Measurements from ENCODE around the gene ATG2B. TPM values are rescaled to one million over a fixed set of nuclear protein-coding genes. Genes with fewer than 3 reads are reported as not detected.

ATG2B gene
- total RNA-seq, 1 donor from 2014 or later = 25.6 TPM

DNA sequence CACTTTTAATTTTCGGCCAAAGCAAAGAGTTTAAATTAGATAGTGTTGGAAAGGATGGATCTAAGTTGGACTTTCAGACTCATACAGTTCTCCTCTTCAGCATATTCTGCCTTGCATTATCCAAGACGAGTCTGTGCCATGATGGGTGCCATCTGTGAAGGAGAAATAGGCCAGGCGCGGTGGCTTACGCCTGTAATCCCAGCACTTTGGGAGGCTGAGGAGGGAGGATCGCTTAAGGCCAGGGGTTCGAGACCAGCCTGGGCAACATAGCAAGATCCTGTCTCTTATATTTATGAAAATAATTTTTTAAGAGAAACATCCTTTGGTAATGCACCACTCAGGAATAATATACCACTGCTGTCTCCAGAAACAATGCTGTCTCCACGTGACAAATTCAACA, 35.3 kb upstream of the ATG2B start:
- no peaks in the 10 kb centered on the region for H3K36me3 Mint-ChIP-seq
- no peaks in the 10 kb centered on the region for H3K9me3 Mint-ChIP-seq
- no peaks in the 10 kb centered on the region for H3K4me1 Mint-ChIP-seq
- no peak overlapping the region for H3K4me3 Mint-ChIP-seq
- H3K27me3 Mint-ChIP-seq (ENCODE audit: low read depth) = no peaks in the 10 kb centered on the region
- no peak for DNase-seq (ENCODE audit: low spot score in 2 of 2, unreplicated experiment in 2 of 2)
- H3K27ac Mint-ChIP-seq = no peak overlapping the region
- TF ChIP-seq, protein P1, sequence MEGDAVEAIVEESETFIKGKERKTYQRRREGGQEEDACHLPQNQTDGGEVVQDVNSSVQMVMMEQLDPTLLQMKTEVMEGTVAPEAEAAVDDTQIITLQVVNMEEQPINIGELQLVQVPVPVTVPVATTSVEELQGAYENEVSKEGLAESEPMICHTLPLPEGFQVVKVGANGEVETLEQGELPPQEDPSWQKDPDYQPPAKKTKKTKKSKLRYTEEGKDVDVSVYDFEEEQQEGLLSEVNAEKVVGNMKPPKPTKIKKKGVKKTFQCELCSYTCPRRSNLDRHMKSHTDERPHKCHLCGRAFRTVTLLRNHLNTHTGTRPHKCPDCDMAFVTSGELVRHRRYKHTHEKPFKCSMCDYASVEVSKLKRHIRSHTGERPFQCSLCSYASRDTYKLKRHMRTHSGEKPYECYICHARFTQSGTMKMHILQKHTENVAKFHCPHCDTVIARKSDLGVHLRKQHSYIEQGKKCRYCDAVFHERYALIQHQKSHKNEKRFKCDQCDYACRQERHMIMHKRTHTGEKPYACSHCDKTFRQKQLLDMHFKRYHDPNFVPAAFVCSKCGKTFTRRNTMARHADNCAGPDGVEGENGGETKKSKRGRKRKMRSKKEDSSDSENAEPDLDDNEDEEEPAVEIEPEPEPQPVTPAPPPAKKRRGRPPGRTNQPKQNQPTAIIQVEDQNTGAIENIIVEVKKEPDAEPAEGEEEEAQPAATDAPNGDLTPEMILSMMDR (IDR thresholded peaks at IDR 0.05; ENCODE audit: unreplicated experiment) = no peak

DNA sequence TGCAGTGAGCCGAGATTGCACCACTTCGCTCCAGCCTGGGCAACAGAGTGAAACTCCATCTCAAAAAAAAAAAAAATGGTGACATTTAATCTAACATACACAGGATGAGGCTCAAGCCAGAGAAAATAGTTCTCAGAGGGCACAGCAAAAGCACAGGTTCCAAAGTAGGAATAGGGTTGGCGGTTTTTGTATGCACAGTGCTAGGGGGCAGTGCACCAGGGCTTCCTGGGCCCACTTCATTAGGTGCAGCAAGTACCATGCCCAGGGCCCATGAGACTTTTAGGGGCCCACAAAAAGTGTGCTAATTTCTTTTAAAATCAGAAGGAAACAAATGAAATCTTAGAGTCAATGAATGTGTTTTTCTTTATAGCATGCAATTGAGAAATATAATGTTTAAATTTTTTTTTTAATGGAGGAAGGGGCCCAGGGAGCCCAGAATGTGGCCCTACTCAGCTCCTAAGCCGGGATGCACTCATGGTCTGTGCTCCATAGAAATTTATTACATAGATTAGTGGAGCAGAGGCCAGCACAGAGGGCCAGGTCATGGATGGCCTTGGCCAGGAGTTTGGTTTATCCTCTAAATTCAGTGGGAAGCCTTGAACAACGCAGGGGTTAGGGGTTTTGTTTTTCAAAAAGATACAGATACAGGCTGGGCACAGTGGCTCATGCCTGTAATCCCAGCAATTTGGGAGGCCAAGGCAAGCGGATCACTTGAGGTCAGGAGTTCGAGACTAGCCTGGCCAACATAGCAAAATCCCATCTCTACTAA, 31.1 kb upstream of the ATG2B start:
- Mint-ChIP-seq H3K36me3 (no peaks in the 10 kb centered on the region), H3K4me3 (no peak overlapping the region), H3K27me3 (ENCODE audit: low read depth) (peaks cover 14% of the 10 kb centered on the region), H3K9me3 (no peaks in the 10 kb centered on the region), H3K4me1 (peaks cover 11% of the 10 kb centered on the region), H3K27ac (no peak overlapping the region)
- DNase-seq (ENCODE audit: low spot score in 2 of 2, unreplicated experiment in 2 of 2) = no peak
- TF ChIP-seq, protein P1 (IDR thresholded peaks at IDR 0.05; ENCODE audit: unreplicated experiment) = no peak

DNA sequence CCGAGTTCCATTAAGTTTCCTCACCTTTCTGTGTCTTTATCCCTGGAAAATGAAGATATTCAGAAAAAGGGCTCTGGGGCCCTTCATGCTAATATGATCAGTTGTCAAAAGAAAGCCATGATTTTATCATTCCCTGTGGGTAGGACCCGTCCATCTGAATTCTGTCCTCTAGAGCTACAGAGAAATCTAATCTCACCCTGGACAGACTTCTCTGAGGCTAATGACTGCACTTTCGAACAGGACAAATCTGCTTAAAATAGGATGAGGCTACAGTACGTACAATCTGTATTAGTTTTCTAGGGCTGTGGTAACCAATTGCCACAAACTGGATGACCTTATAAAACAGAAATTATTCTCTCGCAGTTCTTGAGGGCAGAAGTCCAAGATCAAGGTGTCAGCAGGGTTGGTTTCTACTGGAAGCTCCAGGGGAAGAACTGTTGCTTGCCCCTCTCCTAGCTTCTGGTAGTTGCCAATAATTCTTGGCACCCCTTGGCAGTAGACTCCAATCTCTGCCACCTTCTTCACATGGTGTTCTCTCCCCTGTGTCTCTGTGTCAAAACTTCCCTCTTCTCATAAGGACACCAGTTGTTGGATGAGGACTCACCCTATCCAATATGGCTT, 30.0 kb upstream of the ATG2B start:
- H3K9me3 Mint-ChIP-seq = no peaks in the 10 kb centered on the region
- peaks cover 11% of the 10 kb centered on the region for H3K4me1 Mint-ChIP-seq
- no peak overlapping the region for H3K27ac Mint-ChIP-seq
- TF ChIP-seq, protein P1 (IDR thresholded peaks at IDR 0.05; ENCODE audit: unreplicated experiment) = no peak
- peak overlapping the region; percentile 74 for H3K4me3 Mint-ChIP-seq
- peaks cover 3% of the 10 kb centered on the region for H3K36me3 Mint-ChIP-seq
- H3K27me3 Mint-ChIP-seq (ENCODE audit: low read depth) = peaks cover 14% of the 10 kb centered on the region
- DNase-seq (ENCODE audit: low spot score in 2 of 2, unreplicated experiment in 2 of 2) = no peak

DNA sequence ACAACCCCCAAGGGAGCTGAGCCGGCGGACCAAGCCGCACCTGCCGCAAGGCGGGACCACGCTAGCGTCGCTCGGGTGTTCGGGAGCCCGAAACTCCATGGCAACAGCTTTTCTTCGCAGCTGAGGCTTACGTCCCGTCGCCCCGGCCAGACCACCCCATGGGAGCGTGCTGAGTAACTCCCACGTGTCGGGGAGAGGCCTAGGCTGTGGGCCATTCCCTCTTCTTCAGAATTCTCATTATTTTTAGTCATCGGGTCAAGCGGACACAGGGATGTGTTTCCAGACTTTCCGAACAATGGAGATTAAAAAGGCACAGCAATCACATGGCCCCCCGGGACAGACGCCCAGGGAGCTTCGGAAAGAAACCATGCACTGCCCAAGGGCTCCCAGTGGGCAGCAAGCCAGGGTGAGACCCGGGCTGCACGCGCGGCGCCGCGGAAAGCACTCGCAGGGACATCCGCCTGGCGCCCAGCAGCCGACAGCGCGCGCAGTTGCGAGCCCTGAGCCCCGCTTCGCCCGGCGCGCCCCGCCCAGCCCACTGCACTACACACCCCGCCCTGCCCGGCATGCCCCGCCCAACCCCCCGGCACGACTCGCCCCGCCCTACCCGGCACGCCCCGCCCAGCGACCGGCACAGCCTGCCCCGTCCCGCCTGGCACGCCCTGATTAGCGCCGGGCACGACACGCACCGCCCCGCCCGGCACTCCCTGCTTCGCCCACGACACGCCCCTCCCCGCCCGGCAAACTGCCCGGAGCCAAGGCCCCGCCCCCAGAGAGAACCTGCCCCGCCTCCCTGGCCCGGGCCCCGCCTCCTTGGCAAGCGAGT, 28.4 kb upstream of the ATG2B start:
- peak overlapping the region; percentile 90 for H3K27ac Mint-ChIP-seq

DNA sequence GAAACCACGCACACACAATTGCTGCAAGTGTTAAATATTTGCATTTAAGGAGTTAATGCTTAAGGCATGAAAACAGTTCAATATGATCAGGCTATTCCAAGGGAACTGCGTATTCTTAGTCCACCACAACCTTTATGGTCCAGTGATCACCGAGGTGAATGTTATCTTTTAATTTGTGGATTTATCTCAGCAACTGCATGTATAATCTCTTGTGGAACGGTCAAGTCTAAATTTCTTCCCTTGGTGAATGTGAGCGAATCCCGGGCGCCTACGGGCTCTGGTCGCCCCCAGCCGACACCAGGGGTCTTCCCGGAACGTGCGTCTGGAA, 27.8 kb upstream of the ATG2B start:
- peaks cover 14% of the 10 kb centered on the region for H3K27me3 Mint-ChIP-seq (ENCODE audit: low read depth)
- H3K4me1 Mint-ChIP-seq = peaks cover 11% of the 10 kb centered on the region
- no peak for DNase-seq (ENCODE audit: low spot score in 2 of 2, unreplicated experiment in 2 of 2)
- H3K9me3 Mint-ChIP-seq = no peaks in the 10 kb centered on the region
- peaks cover 3% of the 10 kb centered on the region for H3K36me3 Mint-ChIP-seq
- H3K4me3 Mint-ChIP-seq = peak overlapping the region; percentile 76
- peak overlapping the region; percentile 90 for H3K27ac Mint-ChIP-seq
- TF ChIP-seq, protein P1 (IDR thresholded peaks at IDR 0.05; ENCODE audit: unreplicated experiment) = no peak

More for the DNA sequence above, 28.4 kb upstream of the ATG2B start:
- TF ChIP-seq, protein P1 (IDR thresholded peaks at IDR 0.05; ENCODE audit: unreplicated experiment) = no peak
- H3K27me3 Mint-ChIP-seq (ENCODE audit: low read depth) = peaks cover 14% of the 10 kb centered on the region
- H3K4me3 Mint-ChIP-seq = peak overlapping the region; percentile 76
- H3K9me3 Mint-ChIP-seq = no peaks in the 10 kb centered on the region
- H3K4me1 Mint-ChIP-seq = peaks cover 11% of the 10 kb centered on the region
- H3K36me3 Mint-ChIP-seq = peaks cover 3% of the 10 kb centered on the region
- peak; percentile 95 to 99 for DNase-seq (ENCODE audit: low spot score in 2 of 2, unreplicated experiment in 2 of 2)

Measured in mesothelial cell of epicardium (in vitro differentiated cells).